Astrocyte (in vitro differentiated cells and primary cell): ENCODE data around the gene PDE7B.

ENCODE experiments used
- CTCF ChIP-seq: IDR thresholded peaks from 2 replicates; pipeline ENCODE4 v1.5.1; 2011; ENCODE audit warnings: low read depth, mild to moderate bottlenecking, inconsistent platforms, low read length, moderate library complexity; ENCODE audit not compliant: insufficient read depth
- EZH2 ChIP-seq: IDR thresholded peaks from 2 replicates; pipeline ENCODE4 v1.6.1; 2012; ENCODE audit warnings: mild to moderate bottlenecking, low read length, inconsistent platforms; ENCODE audit not compliant: insufficient read depth

- TF ChIP-seq EZH2 (no peak), CTCF (no peak)
Observed at GRCh38 chr6:136228814-136229213, 377.3 kb downstream of the PDE7B start.
